DMS53 (cell line): Measurements from ENCODE around the gene CPAMD8.
"Not testable (repeated sequence)": the region's sequence is repeated elsewhere in the genome, so short reads cannot be mapped to it uniquely, and the experiment has no call there.

Source experiments
- DNase-seq: peaks from one replicate; lab custom pipeline; 2025; lab: John Stamatoyannopoulos, UW

CPAMD8 gene

GRCh38 chr19:16946951-16947940 is 79.4 kb downstream of the CPAMD8 start:
- no peak for DNase-seq

GRCh38 chr19:16945762-16946465 is 80.7 kb downstream of the CPAMD8 start:
- DNase-seq, result no peak

- no peak for DNase-seq
These were observed 81.3 kb downstream of the CPAMD8 start for GRCh38 chr19:16945364-16945714.

- DNase-seq, result no peak
These were observed 81.8 kb downstream of the CPAMD8 start for GRCh38 chr19:16944626-16945363.

GRCh38 chr19:16943942-16944625 is 82.5 kb downstream of the CPAMD8 start:
- no peak for DNase-seq

- not testable (repeated sequence) for DNase-seq
These were observed 83.5 kb downstream of the CPAMD8 start for GRCh38 chr19:16943090-16943489.

- DNase-seq, result peak; percentile 10
These were observed 84.0 kb downstream of the CPAMD8 start for GRCh38 chr19:16942583-16942982.

GRCh38 chr19:16940626-16941025 is 86.0 kb downstream of the CPAMD8 start:
- DNase-seq, result no peak

GRCh38 chr19:16940063-16940462 is 86.5 kb downstream of the CPAMD8 start:
- not testable (repeated sequence) for DNase-seq

- DNase-seq, result no peak
These were observed 88.4 kb downstream of the CPAMD8 start for GRCh38 chr19:16938211-16938610.

GRCh38 chr19:16937796-16938195 is 88.8 kb downstream of the CPAMD8 start:
- DNase-seq, result not testable (repeated sequence)

- no peak for DNase-seq
These were observed 89.7 kb downstream of the CPAMD8 start for GRCh38 chr19:16936901-16937300.

GRCh38 chr19:16934489-16934888 is 92.1 kb downstream of the CPAMD8 start:
- no peak for DNase-seq

GRCh38 chr19:16931306-16931705 is 95.3 kb downstream of the CPAMD8 start:
- DNase-seq, result no peak

- DNase-seq, result no peak
These were observed 95.9 kb downstream of the CPAMD8 start for GRCh38 chr19:16930753-16931152.

GRCh38 chr19:16928916-16929315 is 97.7 kb downstream of the CPAMD8 start:
- DNase-seq, result no peak

GRCh38 chr19:16928351-16928750 is 98.3 kb downstream of the CPAMD8 start:
- no peak for DNase-seq

- no peak for DNase-seq
These were observed 98.7 kb downstream of the CPAMD8 start for GRCh38 chr19:16927883-16928282.

GRCh38 chr19:16922949-16923348 is 103.7 kb downstream of the CPAMD8 start:
- DNase-seq, result no peak

GRCh38 chr19:16922592-16922934 is 104.0 kb downstream of the CPAMD8 start:
- no peak for DNase-seq

- DNase-seq, result no peak
These were observed 104.6 kb downstream of the CPAMD8 start for GRCh38 chr19:16921766-16922591.
